Measurements from ENCODE around the gene LRRTM4.

DNA sequence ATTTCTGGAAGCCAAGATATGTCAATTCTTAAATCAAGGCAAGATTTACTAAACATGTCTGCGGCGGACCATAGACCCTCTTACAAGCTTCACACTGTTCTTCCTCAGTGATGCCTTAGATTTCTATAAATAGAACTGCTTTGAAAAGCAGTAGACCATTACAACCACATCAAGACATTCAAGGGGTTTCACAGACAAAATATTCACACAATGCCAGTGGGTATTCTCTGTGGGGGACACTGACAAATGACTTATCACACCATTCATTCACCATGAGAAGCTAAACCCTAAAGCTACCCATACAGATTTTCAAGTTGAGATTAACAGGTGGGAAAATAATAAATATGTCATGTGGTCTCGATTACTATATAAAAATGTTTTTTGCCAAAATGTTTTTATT is 15.9 kb upstream of the LRRTM4 start:
- no peak for TF ChIP-seq NFYB (CRISPR knock-in tag; conservative IDR thresholded peaks at IDR 0.05; ENCODE audit: low read depth)
- no peak for TF ChIP-seq NFE2L1 (CRISPR knock-in tag; IDR thresholded peaks at IDR 0.05)
- TF ChIP-seq, protein P1, sequence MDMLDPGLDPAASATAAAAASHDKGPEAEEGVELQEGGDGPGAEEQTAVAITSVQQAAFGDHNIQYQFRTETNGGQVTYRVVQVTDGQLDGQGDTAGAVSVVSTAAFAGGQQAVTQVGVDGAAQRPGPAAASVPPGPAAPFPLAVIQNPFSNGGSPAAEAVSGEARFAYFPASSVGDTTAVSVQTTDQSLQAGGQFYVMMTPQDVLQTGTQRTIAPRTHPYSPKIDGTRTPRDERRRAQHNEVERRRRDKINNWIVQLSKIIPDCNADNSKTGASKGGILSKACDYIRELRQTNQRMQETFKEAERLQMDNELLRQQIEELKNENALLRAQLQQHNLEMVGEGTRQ (CRISPR knock-in tag; IDR thresholded peaks at IDR 0.05) = no peak
- TF ChIP-seq, protein P2, sequence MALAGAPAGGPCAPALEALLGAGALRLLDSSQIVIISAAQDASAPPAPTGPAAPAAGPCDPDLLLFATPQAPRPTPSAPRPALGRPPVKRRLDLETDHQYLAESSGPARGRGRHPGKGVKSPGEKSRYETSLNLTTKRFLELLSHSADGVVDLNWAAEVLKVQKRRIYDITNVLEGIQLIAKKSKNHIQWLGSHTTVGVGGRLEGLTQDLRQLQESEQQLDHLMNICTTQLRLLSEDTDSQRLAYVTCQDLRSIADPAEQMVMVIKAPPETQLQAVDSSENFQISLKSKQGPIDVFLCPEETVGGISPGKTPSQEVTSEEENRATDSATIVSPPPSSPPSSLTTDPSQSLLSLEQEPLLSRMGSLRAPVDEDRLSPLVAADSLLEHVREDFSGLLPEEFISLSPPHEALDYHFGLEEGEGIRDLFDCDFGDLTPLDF (CRISPR knock-in tag; IDR thresholded peaks at IDR 0.05) = no peak
- TF ChIP-seq GABPB1 (CRISPR knock-in tag; IDR thresholded peaks at IDR 0.05) = no peak
- TF ChIP-seq SMAD3 (CRISPR knock-in tag; IDR thresholded peaks at IDR 0.05; ENCODE audit: borderline replicate concordance) = no peak
- TF ChIP-seq KAT7 (CRISPR knock-in tag; IDR thresholded peaks at IDR 0.05; ENCODE audit: borderline replicate concordance) = no peak
- TF ChIP-seq, protein P3, sequence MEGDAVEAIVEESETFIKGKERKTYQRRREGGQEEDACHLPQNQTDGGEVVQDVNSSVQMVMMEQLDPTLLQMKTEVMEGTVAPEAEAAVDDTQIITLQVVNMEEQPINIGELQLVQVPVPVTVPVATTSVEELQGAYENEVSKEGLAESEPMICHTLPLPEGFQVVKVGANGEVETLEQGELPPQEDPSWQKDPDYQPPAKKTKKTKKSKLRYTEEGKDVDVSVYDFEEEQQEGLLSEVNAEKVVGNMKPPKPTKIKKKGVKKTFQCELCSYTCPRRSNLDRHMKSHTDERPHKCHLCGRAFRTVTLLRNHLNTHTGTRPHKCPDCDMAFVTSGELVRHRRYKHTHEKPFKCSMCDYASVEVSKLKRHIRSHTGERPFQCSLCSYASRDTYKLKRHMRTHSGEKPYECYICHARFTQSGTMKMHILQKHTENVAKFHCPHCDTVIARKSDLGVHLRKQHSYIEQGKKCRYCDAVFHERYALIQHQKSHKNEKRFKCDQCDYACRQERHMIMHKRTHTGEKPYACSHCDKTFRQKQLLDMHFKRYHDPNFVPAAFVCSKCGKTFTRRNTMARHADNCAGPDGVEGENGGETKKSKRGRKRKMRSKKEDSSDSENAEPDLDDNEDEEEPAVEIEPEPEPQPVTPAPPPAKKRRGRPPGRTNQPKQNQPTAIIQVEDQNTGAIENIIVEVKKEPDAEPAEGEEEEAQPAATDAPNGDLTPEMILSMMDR (IDR thresholded peaks at IDR 0.05) = no peak

Data from WTC11 (cell line).